Activated T-cell treated with anti-CD3 and anti-CD28 coated beads for 24 hours (primary cell): ENCODE measurements around the gene POLR2J3.
"Not testable (repeated sequence)": the region's sequence is repeated elsewhere in the genome, so short reads cannot be mapped to it uniquely, and the experiment has no call there.

Source experiments
- DNase-seq: peaks from one replicate; pipeline ENCODE4 v3.0.0-alpha.2; 2020; ENCODE audit warnings: low read depth

POLR2J3 gene

DNA sequence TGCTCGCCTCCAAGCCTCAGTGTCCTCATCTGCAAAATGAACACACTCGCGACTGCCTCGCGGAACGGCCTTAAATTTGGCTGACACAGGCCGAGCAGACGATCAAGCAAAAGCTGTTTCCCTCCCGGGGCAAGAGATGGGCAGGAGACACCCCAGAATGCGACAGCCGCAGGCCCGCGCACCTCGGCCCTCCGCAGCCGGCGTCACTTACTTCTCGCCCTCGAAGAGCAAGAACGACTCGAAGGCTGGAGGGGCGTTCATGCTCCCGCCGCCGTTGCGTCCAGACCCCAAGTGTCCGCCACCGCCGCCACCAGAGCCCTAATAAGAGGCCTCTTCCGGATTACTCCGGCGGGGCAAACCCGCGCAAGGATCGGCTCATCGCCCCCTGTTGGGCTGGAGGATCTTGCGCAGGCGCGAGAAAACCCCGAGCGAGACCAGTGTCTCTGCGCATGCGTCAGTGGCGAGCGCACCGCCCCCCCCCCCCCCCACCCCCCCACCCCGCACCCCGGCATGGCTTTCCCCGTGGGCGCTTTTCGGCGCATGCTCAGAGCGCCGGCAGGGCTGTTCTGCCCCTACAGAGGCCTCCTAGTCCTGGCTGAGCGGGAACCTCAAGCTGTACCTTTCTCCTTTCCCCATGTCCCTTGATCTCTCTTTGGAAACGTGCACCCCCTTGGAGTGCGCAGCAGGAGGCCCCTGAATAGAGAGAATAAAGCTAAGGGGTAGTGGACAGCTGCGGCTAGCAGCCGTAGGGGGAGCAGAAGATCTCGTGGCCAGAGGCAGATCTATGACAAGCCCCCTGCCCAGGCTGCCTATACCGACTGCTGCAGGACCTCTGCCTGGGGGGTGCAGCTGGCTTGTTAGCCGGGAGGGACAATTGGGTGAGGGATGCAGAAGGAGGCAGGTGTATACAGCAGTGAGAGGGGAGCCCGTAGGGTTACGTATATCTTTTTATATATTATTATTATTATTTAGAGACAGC lies at the start of gene POLR2J3:
Gene POLR2J3, minus strand, starts transcription at position 323 of the 979 bp plus-strand sequence. Its CDS starts 62 bp downstream, at position 261.
- peak; percentile 100 for DNase-seq

DNA sequence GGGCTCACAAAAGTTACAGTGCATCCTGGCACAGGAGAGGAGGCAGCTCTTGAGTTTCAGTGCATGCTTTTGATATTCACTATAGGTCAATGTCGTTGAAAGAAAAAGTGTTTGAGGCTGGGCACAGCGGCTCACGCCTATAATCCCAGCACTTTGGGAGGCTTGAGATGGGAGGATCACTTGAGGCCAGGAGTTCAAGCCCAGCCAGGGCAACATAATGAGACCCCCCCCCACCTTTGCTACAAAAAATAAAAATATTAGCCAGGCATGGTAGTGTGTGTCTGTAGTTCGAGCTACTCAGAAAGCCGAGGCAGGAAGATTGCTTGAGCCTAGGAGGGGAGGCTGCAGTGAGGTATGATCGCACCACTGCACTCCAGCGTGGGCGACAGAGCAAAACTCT lies 45.7 kb upstream of the POLR2J3 start:
- not testable (repeated sequence) for DNase-seq

DNA sequence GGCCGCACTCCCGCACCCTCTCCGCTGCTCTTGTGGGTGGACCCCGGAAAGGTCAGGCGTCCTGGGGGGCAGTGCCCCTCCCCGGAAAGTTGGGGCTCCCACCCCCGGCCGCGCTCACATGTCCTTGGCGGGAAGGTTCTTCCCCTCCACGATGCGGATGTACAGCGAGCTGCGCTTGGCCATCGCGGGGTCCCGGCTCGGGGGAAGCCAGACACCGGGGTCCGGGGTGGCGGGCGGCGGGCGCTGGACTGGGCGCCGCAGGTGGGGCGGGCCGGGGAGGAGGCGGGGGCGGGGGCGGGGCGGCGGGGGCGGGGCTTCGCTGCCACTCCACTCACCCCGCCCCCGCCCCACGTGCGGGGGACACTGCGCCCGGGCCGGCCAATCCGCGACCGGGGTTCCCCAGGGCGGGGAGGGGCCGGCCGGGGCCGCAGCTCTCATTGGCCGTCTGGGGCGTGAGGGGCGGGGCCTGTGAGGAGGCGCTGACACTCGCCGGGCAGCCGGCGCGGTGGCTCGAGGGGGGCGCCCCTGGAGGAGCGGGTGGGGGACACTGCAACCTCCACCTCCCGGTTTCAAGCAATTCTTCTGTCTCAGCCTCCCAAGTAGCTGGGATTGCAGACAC lies 44.2 kb upstream of the POLR2J3 start, which contains the start of gene RASA4:
Gene RASA4, minus strand, starts transcription at position 250 of the 619 bp plus-strand sequence. Its CDS starts 67 bp downstream, at position 183.
- DNase-seq = peak; percentile 16

DNA sequence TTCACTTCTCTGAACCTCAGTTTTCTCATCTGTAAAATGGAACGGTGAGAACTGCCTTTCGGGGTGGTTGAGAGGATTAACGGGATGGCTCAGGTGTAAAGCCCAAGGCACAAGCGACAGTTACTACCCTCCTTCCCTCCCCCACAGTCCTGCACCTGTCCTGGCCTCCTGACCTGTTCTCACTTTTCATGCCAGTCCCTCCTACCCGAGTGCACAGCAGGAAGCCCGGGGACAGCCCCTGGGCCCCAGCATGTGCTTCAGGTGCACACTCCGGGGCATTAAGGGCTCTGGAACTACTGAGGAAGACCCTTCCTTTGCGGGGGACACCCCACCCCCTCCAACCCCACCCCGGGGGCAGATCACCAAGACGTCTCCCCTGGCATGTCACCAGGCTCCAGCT lies 43.5 kb upstream of the POLR2J3 start:
- DNase-seq = not testable (repeated sequence)

DNA sequence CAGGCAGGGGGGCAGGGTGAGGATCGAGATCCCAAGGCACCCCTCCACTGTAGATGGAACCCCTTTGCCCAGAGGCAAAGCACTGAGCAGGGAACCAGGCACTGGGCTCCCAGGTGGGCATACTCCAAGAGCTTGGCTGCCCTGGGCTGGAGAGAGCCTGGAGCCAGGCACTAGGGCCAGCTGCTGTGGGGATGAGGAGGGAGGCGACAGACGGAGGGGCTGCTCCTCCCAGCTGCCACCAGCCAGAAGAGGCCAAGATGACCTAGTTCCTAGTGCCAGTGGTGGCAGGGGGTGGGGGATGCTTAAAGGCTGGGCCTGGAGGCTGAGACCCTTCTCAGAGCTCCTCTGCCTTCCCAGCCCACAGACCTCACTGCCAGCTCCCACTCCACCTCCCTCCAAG lies 42.5 kb upstream of the POLR2J3 start:
- not testable (repeated sequence) for DNase-seq

DNA sequence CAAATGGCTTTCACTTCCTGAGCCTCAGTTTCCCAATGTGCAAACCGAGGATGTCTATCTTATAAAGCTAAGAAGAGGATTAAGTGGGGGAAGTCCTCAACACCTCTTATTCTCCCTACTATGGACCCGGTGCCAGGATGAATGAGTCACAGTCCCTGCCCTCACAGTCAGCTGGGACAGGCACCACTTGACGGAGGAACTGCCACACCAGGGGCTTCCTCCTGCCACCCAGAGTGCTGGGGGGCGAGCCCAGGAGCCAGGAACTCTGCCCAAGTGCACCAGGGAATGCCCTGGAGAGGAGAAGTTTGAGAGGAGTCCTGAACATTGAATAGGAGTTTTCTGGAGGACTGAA lies 41.9 kb upstream of the POLR2J3 start:
- DNase-seq = not testable (repeated sequence)

DNA sequence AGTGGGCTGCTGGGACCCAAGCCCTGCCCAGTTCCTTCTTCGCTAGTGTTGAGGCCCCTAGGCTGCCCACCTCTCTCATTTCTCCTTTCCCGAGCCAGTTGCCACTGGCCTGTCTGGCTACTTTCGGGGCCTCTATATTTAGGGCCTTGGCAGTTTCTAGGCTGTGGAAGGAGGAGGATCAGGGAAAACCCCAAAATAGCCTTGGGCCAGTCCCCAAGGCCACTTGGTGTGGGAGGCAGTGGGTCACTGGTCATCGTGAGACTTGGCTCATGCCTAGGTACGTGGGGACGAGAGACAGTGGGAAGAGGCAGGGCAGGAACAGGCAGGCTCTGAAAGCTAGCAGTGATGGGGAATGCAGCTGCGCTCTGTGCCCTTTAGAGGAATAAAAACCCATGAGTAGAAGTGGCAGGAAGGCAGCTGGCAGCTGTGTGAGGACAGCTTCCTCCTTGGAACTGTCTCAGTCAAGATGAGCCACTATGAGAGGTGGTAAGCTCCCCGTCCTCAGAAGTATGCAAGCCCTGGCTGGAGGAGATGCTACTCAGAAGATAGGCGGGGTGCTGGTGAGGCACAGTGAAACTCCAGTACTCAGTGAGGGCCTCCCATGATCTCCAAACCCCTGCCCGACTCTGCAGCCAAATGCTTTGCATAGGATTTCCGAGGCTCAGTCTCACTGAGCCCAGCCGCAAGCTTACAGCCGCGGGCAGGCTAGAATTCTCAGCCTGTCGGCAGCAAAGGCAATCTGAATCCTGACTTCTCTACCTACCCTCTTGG lies 41.4 kb upstream of the POLR2J3 start:
- not testable (repeated sequence) for DNase-seq

DNA sequence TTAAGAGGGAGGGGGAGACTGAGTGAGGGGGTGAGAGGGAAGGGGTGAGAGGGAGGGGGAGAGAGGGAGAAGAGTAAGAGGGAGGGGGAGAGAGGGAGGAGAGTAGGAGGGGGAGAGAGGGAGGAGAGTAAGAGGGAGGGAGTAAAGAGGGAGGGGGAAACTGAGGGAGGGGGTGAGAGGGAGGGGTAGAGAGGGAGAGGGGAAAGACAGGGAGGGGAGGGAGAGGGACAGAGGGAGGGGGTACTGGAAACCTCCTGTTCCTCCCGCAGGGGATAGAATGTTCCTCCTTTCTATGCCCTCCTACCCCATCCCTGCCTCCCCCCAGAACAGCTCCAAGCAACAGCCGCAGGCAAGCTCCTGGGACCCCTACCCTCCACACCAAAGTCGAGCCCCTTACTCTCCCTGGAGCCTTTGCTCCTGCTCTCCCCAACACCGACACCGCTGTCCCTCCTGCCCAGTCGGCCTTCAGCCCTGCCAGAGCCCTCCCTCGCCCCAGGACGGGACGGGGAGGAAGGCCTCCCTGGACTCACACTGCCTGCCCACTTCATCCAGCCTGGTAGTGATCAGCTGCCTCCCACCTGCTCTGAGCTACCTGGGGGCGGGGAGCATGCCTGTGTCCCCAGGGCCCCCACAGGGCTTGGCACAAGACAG lies 39.4 kb upstream of the POLR2J3 start:
- not testable (repeated sequence) for DNase-seq

DNA sequence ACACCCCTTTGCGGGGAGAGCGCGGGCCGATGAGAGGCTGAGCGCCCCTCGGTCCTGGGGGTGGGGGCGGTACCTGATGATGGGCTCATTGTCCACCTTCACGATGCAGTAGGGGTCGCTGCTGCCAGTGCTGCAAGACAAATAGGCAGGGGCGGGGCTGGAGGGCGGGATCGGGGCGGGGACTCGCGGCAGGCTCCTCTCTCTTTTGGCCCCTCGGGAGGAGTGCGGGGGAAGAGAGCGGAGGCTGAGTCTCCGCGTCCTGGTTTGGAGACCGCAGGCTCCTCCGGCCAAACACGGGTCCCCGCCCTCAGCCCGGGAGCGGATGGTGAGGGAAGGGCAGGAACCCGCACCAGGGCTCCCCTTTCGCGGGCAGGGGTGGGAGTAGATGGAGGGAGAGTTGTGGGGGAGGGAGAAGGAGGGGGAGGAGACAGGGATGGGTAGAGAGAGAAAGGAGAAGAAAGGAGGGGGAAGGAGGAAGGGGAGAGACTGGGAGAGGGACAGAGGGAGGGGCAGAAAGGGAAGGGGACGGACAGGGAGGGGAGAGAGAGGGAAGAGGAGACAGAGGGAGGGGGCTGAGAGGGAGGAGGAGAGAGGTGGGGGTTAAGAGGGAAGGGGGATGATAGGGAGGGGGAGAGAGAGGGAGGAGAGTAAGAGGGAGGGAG lies 38.8 kb upstream of the POLR2J3 start:
- not testable (repeated sequence) for DNase-seq

DNA sequence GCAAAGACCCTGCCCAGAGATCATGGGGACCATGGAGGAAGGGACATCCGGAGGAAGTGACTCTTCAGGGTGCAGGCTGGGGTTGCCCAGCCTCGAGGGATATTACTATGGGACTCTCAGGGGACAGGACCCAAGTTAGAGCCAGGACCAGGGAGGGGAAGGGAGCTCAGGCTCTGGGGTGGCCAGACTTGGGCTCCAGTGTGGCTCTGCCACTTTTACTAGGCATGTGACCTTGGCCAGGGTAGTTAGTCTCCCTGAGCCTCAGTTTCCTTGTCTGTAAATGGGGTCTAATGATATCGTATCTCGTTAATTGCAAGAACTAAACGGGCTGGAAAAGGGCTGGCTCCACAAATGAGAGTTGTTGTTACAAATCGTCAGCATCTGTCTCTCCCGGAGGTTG lies 38.1 kb upstream of the POLR2J3 start:
- DNase-seq = not testable (repeated sequence)

DNA sequence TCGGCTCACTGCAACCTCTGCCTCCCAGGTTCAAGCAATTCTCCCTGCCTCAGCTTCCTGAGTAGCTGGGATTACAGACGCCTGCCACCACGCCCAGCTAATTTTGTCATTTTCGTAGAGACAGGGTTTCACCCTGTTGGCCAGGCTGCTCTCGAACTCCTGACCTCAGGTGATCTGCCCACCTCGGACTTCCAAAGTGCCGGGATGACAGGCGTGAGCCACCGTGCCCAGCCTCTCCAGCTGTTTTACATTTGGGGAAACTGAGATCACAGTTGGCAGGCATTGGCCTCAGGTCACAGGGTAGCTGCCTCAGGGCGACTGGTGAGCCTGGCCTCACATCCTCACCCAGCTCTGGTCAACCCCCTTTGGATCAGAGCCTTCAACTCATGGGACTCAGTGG lies 37.4 kb upstream of the POLR2J3 start:
- DNase-seq = not testable (repeated sequence)

DNA sequence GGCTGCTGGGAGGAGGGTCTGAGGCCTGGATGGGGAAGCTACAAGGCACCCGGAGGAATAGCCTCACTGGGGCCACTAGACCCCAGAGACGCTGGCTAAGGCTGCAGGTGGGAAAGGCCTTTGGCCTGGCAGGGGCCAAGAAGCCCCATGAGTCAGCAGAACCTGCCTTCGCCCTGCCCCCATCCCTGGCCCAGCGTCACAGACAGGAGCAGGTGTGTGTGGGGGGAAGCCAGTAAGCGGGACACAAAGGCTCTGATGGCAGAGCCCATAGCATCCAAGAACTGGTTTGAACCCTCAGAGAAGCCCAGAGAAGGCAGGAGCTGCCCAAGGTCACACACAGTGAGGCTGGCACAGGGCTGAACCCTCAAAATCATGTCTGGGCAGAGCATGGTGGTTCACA lies 34.5 kb upstream of the POLR2J3 start:
- not testable (repeated sequence) for DNase-seq

DNA sequence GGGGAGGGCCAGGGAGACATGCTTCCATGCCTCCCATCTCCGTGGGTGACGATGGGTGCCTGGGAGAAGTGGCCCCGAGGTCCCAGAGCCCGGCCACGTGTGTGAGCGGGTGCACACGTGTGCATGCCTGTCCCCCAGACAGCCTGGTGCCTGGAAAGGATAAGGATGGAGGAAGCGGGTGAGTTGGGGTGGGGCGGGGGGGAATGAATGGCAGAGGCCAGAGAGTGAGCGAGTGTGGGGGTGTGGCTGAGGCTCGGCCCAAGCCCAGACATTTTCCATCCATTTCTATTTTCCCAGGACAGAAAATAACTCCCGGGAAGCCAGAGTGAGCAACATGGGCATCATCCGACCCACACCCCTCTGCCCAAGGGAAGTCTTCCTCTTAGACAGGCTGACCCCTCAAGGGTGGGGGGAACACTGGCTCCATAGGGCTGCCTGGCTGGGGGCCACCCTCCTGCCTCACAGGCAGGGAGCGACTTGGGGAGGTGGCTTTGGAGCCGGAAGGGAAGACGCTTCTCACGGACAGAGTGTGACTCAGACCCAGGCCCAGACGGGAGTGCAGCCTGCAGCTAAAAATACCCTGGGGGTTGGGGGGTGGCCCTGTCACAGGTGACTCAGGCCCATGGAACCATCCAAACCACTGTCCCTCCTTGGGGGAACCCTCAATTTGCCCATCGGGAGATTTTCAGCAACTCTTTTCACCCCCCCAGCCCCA lies 32.2 kb upstream of the POLR2J3 start:
- not testable (repeated sequence) for DNase-seq

DNA sequence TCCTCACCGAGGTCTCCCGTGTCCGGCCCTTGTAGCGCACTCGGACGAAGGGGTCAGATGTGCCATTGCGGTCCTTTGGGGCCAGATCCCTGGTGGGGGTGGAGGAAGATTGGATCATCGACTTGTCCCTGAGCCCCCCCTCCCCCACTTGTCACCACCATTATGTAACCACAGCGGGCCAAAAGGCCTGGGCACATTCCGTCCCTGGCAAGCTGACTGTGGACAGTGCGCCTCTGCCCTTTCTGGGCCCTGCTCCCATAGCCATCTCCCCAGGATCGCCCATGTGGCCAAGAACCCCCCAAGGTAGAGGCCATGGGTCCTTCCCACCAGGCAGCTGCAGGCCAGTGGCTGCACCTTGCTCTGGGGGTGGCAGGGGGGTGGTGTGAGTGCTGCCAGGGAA lies 29.9 kb upstream of the POLR2J3 start:
- DNase-seq = not testable (repeated sequence)

DNA sequence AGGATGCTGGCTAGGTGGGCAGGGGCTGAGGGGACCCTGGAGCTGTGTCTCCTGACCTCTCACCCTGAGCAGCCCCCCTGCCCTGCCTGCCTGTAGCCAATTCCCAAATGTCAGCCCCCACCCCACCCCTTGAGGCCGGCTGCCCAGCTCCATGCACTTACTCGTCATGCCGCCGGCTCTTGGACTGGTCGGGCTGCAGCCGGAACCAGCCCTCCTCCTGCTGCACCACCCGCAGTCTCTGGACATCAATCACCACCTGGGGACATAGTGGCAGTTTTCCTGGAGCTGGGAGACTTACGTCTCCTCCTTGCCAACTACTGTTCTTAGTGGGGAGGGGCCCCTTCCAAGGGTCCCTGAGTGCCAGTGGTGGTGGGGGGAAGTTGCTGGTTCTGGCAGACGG lies 27.3 kb upstream of the POLR2J3 start:
- not testable (repeated sequence) for DNase-seq

DNA sequence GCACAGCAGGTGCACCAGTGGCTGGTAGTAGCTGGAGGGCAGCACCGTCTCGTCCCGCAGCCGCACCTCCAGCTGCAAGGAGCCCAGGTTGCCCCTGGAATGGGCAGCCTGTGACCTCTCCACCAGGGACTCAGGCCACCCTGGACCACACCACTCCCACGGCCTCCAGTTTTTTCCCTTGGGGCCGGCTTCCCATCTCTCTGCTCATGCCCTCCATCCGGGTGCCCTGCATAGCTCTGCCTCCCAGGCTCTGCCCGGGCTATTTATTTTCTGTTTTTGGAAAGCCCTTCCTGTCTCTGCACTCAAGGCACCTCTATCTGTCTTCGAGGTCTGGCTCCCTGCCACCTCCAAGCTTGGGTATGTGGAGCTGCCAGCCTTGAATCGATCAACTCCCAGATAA lies 23.7 kb upstream of the POLR2J3 start:
- not testable (repeated sequence) for DNase-seq

DNA sequence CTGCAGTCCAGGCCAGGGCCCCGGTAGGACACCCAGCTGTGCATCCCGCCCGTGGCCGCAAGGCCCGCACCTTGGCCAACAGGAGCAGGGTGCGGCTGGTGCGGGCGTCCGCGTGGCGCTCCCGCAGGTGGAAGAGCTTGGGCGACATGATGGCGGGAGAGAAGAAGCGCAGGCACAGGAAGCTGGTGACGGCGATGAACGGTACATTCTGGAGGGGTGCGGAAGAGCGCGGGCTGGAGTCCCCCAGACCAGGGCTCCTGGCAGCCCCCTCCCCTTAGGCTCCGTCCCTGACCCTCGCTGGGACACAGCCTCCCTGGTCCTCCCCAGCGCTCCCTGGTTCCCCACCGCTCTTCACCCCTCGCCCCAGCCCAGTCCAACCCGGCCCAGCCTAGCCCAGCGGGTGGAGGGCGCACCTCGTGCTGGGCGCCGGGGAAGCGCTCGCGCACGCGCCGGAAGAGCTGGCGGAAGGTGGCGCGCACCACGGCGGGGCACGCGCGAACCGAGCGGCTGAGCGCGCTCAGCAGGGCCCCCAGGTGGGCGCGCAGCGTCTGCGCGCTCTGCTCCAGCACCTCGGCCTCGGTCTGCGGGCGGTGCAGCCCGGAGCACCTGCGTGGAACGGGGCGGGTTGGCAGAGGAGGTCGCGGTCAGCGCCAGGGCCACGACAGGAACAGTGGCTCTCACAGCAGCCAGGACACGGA lies 21.4 kb upstream of the POLR2J3 start:
- not testable (repeated sequence) for DNase-seq

DNA sequence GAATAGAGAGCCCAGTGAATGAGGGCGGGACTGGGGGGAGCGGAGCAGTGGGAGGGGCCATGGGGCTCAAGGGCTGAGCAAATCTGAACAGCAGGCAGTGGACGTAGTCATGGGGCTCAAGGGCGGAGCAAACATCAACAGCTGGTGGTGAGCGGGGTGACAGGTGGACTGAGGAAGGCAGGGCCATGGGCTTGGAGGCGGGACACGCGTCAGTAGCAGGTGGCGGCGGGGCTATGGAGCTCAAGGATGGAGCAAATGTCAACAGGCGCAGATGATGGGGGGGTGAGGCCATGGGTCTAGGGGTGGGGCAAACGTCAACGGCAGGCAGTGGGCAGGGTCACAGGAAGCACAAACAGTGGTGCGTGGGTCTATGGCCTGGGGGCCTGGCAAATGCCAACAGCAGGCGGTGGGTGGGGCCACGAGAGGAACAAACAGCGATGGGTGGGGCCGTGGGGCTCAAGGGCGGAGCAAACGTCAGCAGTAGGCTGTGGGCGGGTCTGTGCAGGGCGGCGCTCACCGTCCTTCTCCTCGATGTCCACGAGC lies 20.2 kb upstream of the POLR2J3 start:
- DNase-seq = not testable (repeated sequence)

DNA sequence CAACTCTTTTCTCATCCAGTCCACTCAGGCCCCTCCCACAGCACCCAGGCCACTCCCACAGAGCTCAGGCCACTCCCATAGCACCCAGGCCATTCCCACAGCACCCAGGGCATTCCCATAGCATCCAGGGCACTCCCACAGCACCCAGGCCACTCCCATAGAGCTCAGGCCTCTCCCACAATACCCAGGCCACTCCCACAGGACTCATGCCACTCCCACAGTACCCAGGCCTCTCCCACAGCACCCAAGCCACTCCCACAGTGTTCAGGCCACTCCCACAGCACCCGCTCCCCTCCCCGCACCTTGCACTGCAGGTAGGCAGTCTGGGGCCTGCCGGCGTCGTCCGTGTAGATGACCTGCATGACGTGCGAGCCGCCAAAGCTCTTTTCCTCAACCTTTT lies 17.5 kb upstream of the POLR2J3 start:
- not testable (repeated sequence) for DNase-seq
